Fibroblast of mammary gland (primary cell): ENCODE measurements around the gene CASP7.
A peak's percentile ranks its signal among the peaks of the same experiment; 100 is the strongest.

Source experiments
- DNase-seq: peaks from one replicate; pipeline ENCODE4 v3.0.0-alpha.2; 2010; ENCODE audit warnings: low read depth
- H3K4me3 ChIP-seq: 2 replicates; pipeline ENCODE4 v1.5.1; 2011; ENCODE audit warnings: low read depth, mild to moderate bottlenecking, low read length, moderate library complexity; ENCODE audit not compliant: control insufficient read depth
- CTCF ChIP-seq: conservative IDR thresholded peaks from 2 replicates; pipeline ENCODE4 v1.5.1; 2011; ENCODE audit warnings: low read depth, low read length, inconsistent platforms; ENCODE audit not compliant: control insufficient read depth, insufficient read depth

Gene CASP7

GRCh38 chr10:113679463-113680189, at the start of gene CASP7:
Gene CASP7 (plus strand): TSS chr10:113679912. CDS start chr10:113697494, 17,582 bp downstream.
- peak; percentile 69 for DNase-seq
- TF ChIP-seq CTCF: no peak
- peak within 1 kb of the TSS; percentile 97 for H3K4me3 ChIP-seq

GRCh38 chr10:113630929-113631533, 48.7 kb upstream of the CASP7 start:
- no peak for TF ChIP-seq CTCF
- no peak for DNase-seq
- no peak overlapping the region for H3K4me3 ChIP-seq

- DNase-seq: no peak
- TF ChIP-seq CTCF: no peak
- H3K4me3 ChIP-seq: no peak overlapping the region
Measured at GRCh38 chr10:113631684-113632367, 47.9 kb upstream of the CASP7 start.

GRCh38 chr10:113639966-113640365, 39.7 kb upstream of the CASP7 start:
- TF ChIP-seq CTCF: no peak
- DNase-seq: no peak
- no peak overlapping the region for H3K4me3 ChIP-seq

GRCh38 chr10:113641702-113642101, 38.0 kb upstream of the CASP7 start:
- no peak for DNase-seq
- H3K4me3 ChIP-seq: no peak overlapping the region
- no peak for TF ChIP-seq CTCF

GRCh38 chr10:113643183-113643582, 36.5 kb upstream of the CASP7 start:
- TF ChIP-seq CTCF: no peak
- DNase-seq: no peak
- no peak overlapping the region for H3K4me3 ChIP-seq
